ENCODE data around the gene DUOX1.

Gene DUOX1

GRCh38 chr15:45198337-45199135 lies 68.7 kb downstream of the DUOX1 start:
- peak; percentile 59 for DNase-seq

GRCh38 chr15:45199136-45199810 lies 69.5 kb downstream of the DUOX1 start:
- DNase-seq, result no peak

- DNase-seq, result peak; percentile 83
These were observed 70.4 kb downstream of the DUOX1 start for GRCh38 chr15:45200001-45200798.

GRCh38 chr15:45200799-45201556 lies 71.2 kb downstream of the DUOX1 start:
- peak; percentile 16 for DNase-seq

- no peak for DNase-seq
These were observed 71.7 kb downstream of the DUOX1 start for GRCh38 chr15:45201557-45201859.

- DNase-seq, result no peak
These were observed 72.1 kb downstream of the DUOX1 start for GRCh38 chr15:45201869-45202268.

- DNase-seq, result no peak
These were observed 73.4 kb downstream of the DUOX1 start for GRCh38 chr15:45203182-45203581.

- no peak for DNase-seq
These were observed 75.4 kb downstream of the DUOX1 start for GRCh38 chr15:45205192-45205591.

GRCh38 chr15:45212493-45212892 lies 82.7 kb downstream of the DUOX1 start:
- DNase-seq, result no peak
